WTC11 (cell line): ENCODE data around the gene TACO1. TPM values are rescaled to one million over a fixed set of nuclear protein-coding genes. Genes with fewer than 3 reads are reported as not detected.

Source experiments
- ATAC-seq: fragments of 200-7000 bp; cut with Tn5 transposase; 2 replicates; pipeline ENCODE4 v1.10.0; 2021; ENCODE audit warnings: mild to moderate bottlenecking, moderate library complexity
- CTCF ChIA-PET: fragments of 300-600 bp; sonication (Branson Sonifier 250); formaldehyde crosslinking; loops from one replicate; lab custom pipeline; 2021; ENCODE audit warnings: antibody characterized with exemption; lab: Charles Lee
- POLR2A ChIA-PET: fragments of 350-600 bp; sonication (Branson Sonifier 250); formaldehyde crosslinking; loops from one replicate; lab custom pipeline; 2021; ENCODE audit warnings: antibody characterized with exemption; lab: Charles Lee
- DNase-seq: peaks from one replicate; pipeline ENCODE4 v3.0.0; 2021; ENCODE audit warnings: low spot score
- H3K27ac Mint-ChIP-seq: 2 replicates; pipeline ENCODE4 v1.8.0; 2021; ENCODE audit warnings: mixed read lengths
- H3K27me3 Mint-ChIP-seq: 2 replicates; pipeline ENCODE4 v1.8.0; 2021; ENCODE audit warnings: low read depth, mild to moderate bottlenecking, moderate library complexity, mixed read lengths
- H3K36me3 Mint-ChIP-seq: 2 replicates; pipeline ENCODE4 v1.8.0; 2021; ENCODE audit warnings: mixed read lengths
- H3K4me1 Mint-ChIP-seq: 2 replicates; pipeline ENCODE4 v1.8.0; 2022; ENCODE audit warnings: mixed read lengths
- H3K4me3 Mint-ChIP-seq: 2 replicates; pipeline ENCODE4 v1.8.0; 2021; ENCODE audit warnings: mild to moderate bottlenecking, moderate library complexity, mixed read lengths
- H3K9me3 Mint-ChIP-seq: 2 replicates; pipeline ENCODE4 v1.8.0; 2021; ENCODE audit warnings: mixed read lengths
- CBFB ChIP-seq: sonication (generic); formaldehyde crosslinking; IDR thresholded peaks from 2 replicates; pipeline ENCODE4 v1.8.1; 2022; ENCODE audit warnings: mild to moderate bottlenecking, low read depth, missing genetic modification reagents
- CREM ChIP-seq: sonication (generic); formaldehyde crosslinking; IDR thresholded peaks from 2 replicates; pipeline ENCODE4 v1.8.1; 2022; ENCODE audit warnings: mild to moderate bottlenecking, missing genetic modification reagents, moderate library complexity
- ELF4 ChIP-seq: sonication (generic); formaldehyde crosslinking; IDR thresholded peaks from 2 replicates; pipeline ENCODE4 v1.8.1; 2022; ENCODE audit warnings: low read depth, mild to moderate bottlenecking, moderate library complexity, missing genetic modification reagents
- ESRRA ChIP-seq: sonication (generic); formaldehyde crosslinking; IDR thresholded peaks from 2 replicates; pipeline ENCODE4 v1.8.1; 2022; ENCODE audit warnings: mild to moderate bottlenecking, missing genetic modification reagents, borderline replicate concordance
- ETV6 ChIP-seq: sonication (generic); formaldehyde crosslinking; IDR thresholded peaks from 2 replicates; pipeline ENCODE4 v1.8.1; 2022; ENCODE audit warnings: mild to moderate bottlenecking, missing genetic modification reagents
- NFATC4 ChIP-seq: fragments of 250-450 bp; sonication (Bioruptor Pico); IDR thresholded peaks from 2 replicates; pipeline ENCODE4 v1.9.0; 2021; ENCODE audit warnings: mild to moderate bottlenecking
- NR1H2 ChIP-seq: sonication (generic); formaldehyde crosslinking; IDR thresholded peaks from 2 replicates; pipeline ENCODE4 v1.9.0; 2021; ENCODE audit warnings: mild to moderate bottlenecking, moderate library complexity, missing genetic modification reagents
- RELA ChIP-seq: sonication (generic); formaldehyde crosslinking; IDR thresholded peaks from 2 replicates; pipeline ENCODE4 v1.8.1; 2022; ENCODE audit warnings: missing genetic modification reagents, mild to moderate bottlenecking, borderline replicate concordance
- RORB ChIP-seq: fragments of 250-450 bp; sonication (Bioruptor Pico); IDR thresholded peaks from 2 replicates; pipeline ENCODE4 v1.9.0; 2021; ENCODE audit warnings: mild to moderate bottlenecking
- SMAD3 ChIP-seq: sonication (generic); formaldehyde crosslinking; IDR thresholded peaks from 2 replicates; pipeline ENCODE4 v1.8.0; 2022; ENCODE audit warnings: missing genetic modification reagents, mild to moderate bottlenecking, borderline replicate concordance
- SOX15 ChIP-seq: fragments of 250-450 bp; sonication (Bioruptor Pico); IDR thresholded peaks from 2 replicates; pipeline ENCODE4 v1.9.0; 2021; ENCODE audit warnings: mild to moderate bottlenecking
- ZNF121 ChIP-seq: sonication (generic); formaldehyde crosslinking; IDR thresholded peaks from 2 replicates; pipeline ENCODE4 v1.8.0; 2023; ENCODE audit warnings: missing genetic modification reagents
- ZNF423 ChIP-seq: fragments of 250-450 bp; sonication (Bioruptor Pico); IDR thresholded peaks from 2 replicates; pipeline ENCODE4 v2.1.2; 2022; ENCODE audit warnings: mild to moderate bottlenecking, moderate library complexity
- total RNA-seq: library from RNA; stranded (reverse); gene quantifications from 3 replicates; pipeline ENCODE4 v1.2.3, GENCODE V29; 2021
- TF ChIP-seq, protein P1 (sequence below): sonication (generic); formaldehyde crosslinking; IDR thresholded peaks from 2 replicates; pipeline ENCODE4 v1.8.1; 2022; ENCODE audit warnings: mild to moderate bottlenecking, moderate library complexity, missing genetic modification reagents
- TF ChIP-seq, protein P2 (sequence below): sonication (generic); formaldehyde crosslinking; IDR thresholded peaks from 2 replicates; pipeline ENCODE4 v1.8.0; 2022; ENCODE audit warnings: mild to moderate bottlenecking, missing genetic modification reagents
- TF ChIP-seq, protein P3 (sequence below): sonication (generic); formaldehyde crosslinking; IDR thresholded peaks from 2 replicates; pipeline ENCODE4 v1.8.1; 2023; ENCODE audit warnings: mild to moderate bottlenecking, missing genetic modification reagents
- TF ChIP-seq, protein P4 (sequence below): fragments of 250-450 bp; sonication (Bioruptor Pico); IDR thresholded peaks from 2 replicates; pipeline ENCODE4 v1.9.0; 2021; ENCODE audit warnings: mild to moderate bottlenecking, borderline replicate concordance
- TF ChIP-seq, protein P5 (sequence below): sonication (generic); formaldehyde crosslinking; IDR thresholded peaks from 2 replicates; pipeline ENCODE4 v1.8.1; 2022; ENCODE audit warnings: low read depth, missing genetic modification reagents, borderline replicate concordance

Gene TACO1
- total RNA-seq, 1 experiment from 2014 or later: 26.9 TPM

DNA sequence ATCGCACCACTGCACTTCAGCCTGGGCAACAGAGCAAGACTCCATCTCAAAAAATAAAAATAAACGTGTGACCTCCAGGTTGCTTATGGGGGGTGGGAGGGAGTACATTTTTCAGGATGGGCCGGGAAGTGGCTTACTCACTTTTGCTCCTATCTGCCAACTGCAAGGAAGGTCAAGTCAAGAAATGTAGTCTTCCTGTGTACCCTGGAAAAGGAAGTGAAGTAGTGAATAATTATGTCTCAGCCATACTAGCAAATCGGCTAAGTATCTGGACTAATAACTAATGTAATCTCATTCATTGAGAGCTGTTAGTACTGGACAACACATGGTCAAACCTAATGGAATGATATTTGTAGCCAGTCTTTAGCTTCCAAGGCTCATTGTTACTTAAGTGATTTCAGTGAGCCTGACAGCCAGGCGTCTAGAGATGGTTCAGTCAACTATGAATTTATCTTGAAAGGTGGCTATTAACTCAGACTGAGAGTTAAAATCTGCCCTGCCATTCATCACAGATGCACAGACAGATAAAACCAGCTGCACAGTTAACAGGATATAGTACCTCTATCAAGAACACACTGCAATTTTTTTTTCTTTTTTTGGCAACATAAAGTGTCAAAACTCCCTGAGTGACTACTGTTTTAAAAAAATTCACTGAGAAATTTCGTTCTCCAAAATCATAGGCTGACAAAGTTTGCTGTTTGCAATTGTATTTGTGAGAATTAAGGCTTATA, 3.7 kb upstream of the TACO1 start:
- ATAC-seq (no peak), DNase-seq (no peak)
- H3K4me1 Mint-ChIP-seq: peaks cover 9% of the 10 kb centered on the region
- ChIA-PET POLR2A (no interaction called here), CTCF (interaction anchor here (1.1 to 1.5 kb wide), 2 partner anchors 15 to 171 kb away, joined by 3 to 5 read pairs; no protein-coding TSS in a partner anchor)
- H3K9me3 Mint-ChIP-seq: no peaks in the 10 kb centered on the region
- no peak overlapping the region for H3K27ac Mint-ChIP-seq
- H3K27me3 Mint-ChIP-seq: no peaks in the 10 kb centered on the region
- TF ChIP-seq, protein P1, sequence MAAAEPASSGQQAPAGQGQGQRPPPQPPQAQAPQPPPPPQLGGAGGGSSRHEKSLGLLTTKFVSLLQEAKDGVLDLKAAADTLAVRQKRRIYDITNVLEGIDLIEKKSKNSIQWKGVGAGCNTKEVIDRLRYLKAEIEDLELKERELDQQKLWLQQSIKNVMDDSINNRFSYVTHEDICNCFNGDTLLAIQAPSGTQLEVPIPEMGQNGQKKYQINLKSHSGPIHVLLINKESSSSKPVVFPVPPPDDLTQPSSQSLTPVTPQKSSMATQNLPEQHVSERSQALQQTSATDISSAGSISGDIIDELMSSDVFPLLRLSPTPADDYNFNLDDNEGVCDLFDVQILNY: no peak
- TF ChIP-seq SMAD3 (CRISPR knock-in tag): no peak
- TF ChIP-seq, protein P2, sequence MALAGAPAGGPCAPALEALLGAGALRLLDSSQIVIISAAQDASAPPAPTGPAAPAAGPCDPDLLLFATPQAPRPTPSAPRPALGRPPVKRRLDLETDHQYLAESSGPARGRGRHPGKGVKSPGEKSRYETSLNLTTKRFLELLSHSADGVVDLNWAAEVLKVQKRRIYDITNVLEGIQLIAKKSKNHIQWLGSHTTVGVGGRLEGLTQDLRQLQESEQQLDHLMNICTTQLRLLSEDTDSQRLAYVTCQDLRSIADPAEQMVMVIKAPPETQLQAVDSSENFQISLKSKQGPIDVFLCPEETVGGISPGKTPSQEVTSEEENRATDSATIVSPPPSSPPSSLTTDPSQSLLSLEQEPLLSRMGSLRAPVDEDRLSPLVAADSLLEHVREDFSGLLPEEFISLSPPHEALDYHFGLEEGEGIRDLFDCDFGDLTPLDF (CRISPR knock-in tag): no peak
- no peak for TF ChIP-seq CBFB (CRISPR knock-in tag)
- TF ChIP-seq, all 79 proteins: peak for 0
- H3K4me3 Mint-ChIP-seq: no peak overlapping the region
- H3K36me3 Mint-ChIP-seq: 0 out of 2 replicates have a peak, but pooled peaks cover 3% of the 10 kb centered on the region

DNA sequence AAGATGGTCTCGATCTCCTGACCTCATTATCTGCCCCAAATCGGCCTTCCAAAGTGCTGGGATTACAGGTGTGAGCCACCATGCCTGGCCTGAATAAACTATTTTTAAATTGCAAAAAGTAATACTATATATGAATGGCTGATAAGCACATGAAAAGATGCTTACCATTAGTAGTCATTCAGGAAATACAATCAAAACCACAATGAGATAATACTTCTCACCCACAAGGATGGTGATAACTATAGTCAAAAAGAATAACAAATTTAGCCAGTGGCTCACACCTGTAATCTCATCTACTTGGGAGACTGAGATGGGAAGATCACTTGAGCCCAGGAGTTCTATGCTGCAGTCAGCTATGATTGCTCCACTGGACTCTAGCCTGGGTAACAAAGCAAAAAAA, 2.4 kb upstream of the TACO1 start:
- CTCF ChIA-PET: interaction anchor here (0.6 kb wide), 1 partner anchor 13 kb away, joined by 4 read pairs; no protein-coding TSS in a partner anchor
- no peak for TF ChIP-seq ETV6
- no peak for TF ChIP-seq ESRRA (CRISPR knock-in tag)
- no peak for TF ChIP-seq ZNF423 (CRISPR knock-in tag)
- no peak for TF ChIP-seq ZNF121 (CRISPR knock-in tag)
- no peak for TF ChIP-seq SOX15 (CRISPR knock-in tag)
- TF ChIP-seq RORB (CRISPR knock-in tag): no peak
- TF ChIP-seq CREM (CRISPR knock-in tag): no peak
- TF ChIP-seq NR1H2 (CRISPR knock-in tag): no peak
- TF ChIP-seq, protein P3, sequence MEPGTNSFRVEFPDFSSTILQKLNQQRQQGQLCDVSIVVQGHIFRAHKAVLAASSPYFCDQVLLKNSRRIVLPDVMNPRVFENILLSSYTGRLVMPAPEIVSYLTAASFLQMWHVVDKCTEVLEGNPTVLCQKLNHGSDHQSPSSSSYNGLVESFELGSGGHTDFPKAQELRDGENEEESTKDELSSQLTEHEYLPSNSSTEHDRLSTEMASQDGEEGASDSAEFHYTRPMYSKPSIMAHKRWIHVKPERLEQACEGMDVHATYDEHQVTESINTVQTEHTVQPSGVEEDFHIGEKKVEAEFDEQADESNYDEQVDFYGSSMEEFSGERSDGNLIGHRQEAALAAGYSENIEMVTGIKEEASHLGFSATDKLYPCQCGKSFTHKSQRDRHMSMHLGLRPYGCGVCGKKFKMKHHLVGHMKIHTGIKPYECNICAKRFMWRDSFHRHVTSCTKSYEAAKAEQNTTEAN (CRISPR knock-in tag): no peak
- TF ChIP-seq, protein P4, sequence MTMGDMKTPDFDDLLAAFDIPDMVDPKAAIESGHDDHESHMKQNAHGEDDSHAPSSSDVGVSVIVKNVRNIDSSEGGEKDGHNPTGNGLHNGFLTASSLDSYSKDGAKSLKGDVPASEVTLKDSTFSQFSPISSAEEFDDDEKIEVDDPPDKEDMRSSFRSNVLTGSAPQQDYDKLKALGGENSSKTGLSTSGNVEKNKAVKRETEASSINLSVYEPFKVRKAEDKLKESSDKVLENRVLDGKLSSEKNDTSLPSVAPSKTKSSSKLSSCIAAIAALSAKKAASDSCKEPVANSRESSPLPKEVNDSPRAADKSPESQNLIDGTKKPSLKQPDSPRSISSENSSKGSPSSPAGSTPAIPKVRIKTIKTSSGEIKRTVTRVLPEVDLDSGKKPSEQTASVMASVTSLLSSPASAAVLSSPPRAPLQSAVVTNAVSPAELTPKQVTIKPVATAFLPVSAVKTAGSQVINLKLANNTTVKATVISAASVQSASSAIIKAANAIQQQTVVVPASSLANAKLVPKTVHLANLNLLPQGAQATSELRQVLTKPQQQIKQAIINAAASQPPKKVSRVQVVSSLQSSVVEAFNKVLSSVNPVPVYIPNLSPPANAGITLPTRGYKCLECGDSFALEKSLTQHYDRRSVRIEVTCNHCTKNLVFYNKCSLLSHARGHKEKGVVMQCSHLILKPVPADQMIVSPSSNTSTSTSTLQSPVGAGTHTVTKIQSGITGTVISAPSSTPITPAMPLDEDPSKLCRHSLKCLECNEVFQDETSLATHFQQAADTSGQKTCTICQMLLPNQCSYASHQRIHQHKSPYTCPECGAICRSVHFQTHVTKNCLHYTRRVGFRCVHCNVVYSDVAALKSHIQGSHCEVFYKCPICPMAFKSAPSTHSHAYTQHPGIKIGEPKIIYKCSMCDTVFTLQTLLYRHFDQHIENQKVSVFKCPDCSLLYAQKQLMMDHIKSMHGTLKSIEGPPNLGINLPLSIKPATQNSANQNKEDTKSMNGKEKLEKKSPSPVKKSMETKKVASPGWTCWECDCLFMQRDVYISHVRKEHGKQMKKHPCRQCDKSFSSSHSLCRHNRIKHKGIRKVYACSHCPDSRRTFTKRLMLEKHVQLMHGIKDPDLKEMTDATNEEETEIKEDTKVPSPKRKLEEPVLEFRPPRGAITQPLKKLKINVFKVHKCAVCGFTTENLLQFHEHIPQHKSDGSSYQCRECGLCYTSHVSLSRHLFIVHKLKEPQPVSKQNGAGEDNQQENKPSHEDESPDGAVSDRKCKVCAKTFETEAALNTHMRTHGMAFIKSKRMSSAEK (CRISPR knock-in tag): no peak
- TF ChIP-seq ELF4: no peak
- TF ChIP-seq RELA (CRISPR knock-in tag): no peak
- TF ChIP-seq, protein P5, sequence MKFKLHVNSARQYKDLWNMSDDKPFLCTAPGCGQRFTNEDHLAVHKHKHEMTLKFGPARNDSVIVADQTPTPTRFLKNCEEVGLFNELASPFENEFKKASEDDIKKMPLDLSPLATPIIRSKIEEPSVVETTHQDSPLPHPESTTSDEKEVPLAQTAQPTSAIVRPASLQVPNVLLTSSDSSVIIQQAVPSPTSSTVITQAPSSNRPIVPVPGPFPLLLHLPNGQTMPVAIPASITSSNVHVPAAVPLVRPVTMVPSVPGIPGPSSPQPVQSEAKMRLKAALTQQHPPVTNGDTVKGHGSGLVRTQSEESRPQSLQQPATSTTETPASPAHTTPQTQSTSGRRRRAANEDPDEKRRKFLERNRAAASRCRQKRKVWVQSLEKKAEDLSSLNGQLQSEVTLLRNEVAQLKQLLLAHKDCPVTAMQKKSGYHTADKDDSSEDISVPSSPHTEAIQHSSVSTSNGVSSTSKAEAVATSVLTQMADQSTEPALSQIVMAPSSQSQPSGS: no peak
- TF ChIP-seq NFATC4 (CRISPR knock-in tag): no peak
- TF ChIP-seq, all 79 proteins: peak for 0
- DNase-seq (no peak), ATAC-seq (no peak)
- POLR2A ChIA-PET: no interaction called here
- Mint-ChIP-seq H3K36me3 (0 out of 2 replicates have a peak, but pooled peaks cover 3% of the 10 kb centered on the region), H3K9me3 (no peaks in the 10 kb centered on the region), H3K4me3 (no peak overlapping the region), H3K27ac (no peak overlapping the region), H3K27me3 (no peaks in the 10 kb centered on the region), H3K4me1 (peaks cover 9% of the 10 kb centered on the region)
